CD4-positive, alpha-beta T cell treated with Interleukin-6 at 100 ng/mL for 8 hours (primary cell): ENCODE measurements around the gene KCNN3.

Source experiments
- DNase-seq: peaks from one replicate; pipeline ENCODE4 v3.0.0-alpha.2; 2020; ENCODE audit warnings: mixed read lengths, low spot score

Gene KCNN3

DNA sequence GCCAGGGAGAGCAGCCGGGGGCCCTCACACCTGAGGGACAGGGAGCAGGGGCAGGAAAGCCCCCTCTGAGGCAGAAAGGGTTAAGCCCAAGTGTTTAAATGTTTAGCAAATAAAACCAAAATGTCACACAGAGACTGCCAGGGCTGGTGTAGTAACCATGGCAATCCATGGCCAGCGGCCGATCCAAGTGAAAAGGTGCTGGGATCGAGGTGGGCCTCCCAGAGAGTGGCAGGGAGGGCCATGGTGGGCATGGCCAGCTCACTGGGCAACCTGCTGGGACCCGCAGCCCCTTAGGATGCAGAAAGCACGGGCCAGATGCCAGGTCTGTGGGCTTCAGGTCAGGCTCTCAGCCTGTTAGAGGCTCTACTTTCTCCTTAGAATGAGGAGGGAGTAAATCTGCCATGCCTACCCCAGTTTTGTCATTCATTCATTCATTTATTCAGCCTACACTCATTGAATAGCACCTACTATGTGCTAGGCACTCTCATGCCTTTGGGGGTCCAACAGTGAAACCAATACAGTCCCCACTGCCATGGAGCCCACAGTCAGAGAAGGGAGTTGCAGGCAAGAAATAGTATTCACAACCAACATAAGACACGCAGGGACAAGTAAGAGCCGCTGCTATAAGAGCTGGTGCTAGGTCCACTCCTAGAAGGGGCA, 56.1 kb downstream of the KCNN3 start:
- no peak for DNase-seq

DNA sequence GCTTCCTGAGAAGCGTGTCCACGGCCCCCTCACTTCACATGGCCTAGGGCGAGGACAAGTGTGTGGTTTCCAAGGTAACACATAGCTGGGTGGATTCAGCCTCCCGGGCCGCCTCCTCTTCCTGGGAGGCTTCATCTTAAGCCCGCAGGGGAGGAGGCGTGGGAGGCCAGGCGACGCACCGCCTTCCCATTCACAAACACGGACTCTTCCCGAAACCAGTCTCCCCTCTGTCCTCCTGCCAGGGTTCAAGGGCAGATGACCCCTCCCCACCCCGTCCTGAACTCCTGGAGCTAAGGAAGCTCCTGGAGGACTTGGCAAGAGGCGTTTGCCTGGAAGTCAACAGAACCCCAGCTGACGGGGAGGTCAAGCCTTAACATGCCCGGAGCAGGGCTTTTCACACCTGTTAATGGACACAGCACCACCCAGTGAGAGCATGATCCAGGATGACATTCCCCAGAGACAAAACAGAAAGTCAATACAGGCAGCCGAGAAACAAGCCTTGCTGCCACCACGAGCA, 56.7 kb downstream of the KCNN3 start:
- DNase-seq = no peak

DNA sequence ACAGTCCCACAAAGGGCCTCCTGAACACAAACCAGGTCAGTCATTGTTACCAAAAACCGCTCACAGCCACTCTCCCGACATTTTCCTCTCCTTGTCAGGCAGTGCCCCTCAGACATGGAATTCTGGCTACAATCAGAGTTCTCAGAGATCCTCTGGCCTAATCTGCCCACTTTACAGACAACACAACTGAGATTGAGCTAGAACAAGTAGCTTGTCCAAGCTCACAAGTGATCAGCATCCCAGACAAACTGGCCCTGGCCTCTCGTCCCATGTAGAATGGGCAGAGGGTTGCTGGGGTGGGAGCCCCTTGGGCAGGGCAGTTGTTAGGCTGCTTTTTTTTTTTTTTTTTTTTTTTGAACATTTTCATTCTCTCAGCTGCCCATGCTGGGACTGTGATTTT, 57.2 kb downstream of the KCNN3 start:
- DNase-seq = no peak

DNA sequence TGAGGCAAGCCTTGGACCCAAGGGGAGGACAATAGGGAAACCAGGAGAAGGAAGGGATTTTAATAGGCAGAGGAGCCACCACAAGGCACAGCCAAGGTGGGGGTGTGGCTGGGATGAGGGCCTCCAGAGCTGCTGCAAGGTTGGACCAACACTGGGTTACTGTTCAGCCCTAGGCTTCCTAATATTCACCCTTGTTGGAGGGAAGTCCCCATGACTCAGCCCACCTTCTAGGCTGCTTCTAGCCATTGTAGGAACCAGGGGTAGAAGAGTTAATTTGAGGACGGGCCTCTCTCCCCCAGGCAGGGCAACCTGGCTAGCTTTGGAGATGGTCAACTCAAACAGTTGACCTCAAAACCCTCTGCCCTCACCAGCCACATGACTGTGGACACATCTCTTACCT, 59.5 kb downstream of the KCNN3 start:
- no peak for DNase-seq

DNA sequence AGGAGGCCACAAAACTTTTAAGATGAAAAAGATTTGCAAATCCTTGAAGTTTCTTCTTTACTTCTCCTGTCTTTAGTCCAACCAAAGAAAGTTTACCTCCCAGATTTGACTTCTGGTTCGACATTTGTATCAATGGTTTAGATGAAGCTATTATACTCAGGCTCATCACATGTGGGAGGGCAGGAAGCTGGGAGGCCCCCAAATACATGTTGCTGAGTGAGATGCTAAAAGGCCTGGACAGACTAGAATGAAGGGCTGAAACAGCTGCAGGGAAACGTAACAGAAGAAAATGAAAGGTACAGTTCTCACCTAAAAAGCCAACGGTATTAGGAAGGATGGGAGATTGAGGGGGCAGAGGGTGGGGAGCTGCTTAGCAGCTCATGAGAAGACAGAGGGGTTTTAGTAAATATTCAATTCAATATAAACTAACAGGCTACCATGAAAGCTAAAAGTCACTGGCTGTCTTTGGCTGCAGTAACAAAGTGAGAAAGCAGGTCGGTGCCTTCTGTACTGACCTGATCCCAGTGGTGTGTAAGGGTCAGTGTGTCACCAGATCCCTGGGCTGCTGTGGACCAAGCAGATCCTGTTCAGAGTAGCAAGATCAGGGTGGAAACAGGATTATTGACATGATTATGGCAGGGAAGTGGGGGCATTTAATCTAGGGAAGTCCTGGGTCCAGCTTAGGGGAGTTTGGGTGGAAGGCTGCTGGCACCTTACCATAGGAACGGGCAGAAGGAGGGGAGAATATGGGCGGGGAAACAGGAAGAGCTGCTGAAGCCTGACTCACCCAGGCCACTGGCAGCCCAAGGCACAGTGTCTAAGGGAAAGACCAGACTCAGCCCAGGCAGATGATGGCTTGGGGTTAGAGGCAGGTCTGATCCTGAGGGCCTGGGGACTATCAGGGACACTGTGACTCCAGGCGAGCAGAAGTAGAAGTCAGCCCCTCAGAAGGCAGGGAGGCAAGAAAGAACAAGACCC, 60.4 kb downstream of the KCNN3 start:
- DNase-seq = no peak

DNA sequence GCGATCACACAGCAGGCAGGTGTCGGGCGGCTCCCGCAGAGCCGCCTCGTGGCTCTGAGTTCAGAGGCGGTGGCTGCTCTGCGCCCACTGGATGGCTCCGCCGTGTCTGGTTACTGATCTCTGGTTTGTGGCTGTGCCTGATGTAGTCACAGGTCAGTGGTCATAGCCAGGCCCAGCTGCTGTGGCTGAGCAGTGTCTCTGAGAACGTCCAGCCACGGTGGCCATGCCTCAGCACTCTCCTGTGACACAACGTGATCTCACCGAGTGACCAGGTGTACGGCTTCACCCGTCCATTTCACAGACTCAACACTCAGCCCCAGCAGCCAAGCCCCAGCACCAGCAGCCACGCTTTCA, 61.2 kb downstream of the KCNN3 start:
- DNase-seq = no peak

DNA sequence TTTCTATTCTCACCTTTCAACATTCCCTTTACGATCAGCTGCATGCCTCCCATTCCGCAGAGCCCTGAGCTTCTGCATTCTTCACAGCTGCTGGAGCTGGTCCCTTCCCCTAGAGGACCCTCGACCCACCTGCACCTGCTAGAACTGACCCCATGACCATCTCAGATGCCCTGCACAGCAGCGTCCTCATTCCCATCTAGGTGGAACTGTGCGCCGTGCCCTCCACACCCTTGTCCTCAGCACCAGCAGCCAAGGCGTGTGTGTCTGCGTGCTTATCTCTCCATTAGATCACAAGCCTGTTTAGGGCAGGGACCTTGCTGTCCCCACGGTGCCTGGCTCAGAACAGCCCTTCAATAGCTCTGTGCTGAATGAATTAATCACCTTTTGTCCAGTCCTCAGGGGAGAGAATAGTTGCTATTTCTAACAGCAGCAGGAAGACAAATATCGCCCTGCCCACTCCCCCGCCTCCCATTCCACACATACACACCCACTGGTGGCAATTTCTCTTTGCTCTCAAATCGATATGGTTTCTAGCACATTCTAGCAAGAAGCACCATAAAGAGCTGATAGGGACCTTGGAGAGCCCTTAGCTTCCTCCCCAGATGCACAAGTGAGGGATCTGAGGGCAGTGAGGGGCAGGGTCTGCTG, 61.7 kb downstream of the KCNN3 start:
- DNase-seq = no peak

DNA sequence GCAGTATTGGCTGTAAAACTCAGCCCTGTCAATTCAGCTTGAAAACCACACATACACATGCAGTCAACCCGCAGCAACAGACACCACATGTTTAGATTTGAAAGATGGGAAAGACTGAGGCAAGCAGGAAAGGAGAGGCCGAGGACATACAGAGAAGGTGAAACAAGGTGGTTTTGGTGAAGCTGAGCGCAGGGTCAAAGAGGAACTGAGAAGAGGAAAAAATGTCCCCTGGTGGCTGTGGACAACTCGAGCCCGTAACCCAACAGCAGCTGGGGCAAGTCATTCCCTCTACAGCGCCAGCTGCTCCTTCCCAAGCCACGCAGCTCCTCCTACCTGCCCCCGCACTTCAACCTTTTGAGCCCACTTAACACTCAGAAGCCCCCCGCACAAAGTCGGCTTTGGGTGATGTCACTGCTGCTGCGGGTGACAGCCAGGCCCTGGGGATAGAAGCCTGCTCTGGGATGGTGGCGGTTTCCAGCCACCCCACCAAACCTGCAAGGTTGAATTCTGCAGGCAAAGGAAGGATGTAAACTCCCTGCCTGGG, 63.0 kb downstream of the KCNN3 start:
- DNase-seq = no peak

DNA sequence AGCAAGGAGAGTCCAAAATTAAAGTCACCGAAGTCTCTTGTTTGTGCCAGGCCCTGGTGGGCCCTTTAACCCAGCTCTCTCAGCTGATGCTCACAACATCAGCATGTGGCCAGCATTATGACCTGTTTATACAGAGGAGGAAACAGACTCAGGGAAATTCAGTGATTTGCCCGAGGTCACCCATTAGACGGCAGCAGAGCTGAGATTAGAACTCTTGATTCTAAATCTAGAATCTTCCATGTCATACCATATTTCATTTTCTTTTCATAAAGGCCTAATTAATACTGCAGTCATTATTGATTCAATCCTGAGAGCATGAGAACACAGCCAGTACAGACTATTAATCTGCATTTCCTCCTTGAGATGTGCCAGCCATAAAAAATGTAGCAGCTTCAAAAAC, 63.7 kb downstream of the KCNN3 start:
- no peak for DNase-seq

DNA sequence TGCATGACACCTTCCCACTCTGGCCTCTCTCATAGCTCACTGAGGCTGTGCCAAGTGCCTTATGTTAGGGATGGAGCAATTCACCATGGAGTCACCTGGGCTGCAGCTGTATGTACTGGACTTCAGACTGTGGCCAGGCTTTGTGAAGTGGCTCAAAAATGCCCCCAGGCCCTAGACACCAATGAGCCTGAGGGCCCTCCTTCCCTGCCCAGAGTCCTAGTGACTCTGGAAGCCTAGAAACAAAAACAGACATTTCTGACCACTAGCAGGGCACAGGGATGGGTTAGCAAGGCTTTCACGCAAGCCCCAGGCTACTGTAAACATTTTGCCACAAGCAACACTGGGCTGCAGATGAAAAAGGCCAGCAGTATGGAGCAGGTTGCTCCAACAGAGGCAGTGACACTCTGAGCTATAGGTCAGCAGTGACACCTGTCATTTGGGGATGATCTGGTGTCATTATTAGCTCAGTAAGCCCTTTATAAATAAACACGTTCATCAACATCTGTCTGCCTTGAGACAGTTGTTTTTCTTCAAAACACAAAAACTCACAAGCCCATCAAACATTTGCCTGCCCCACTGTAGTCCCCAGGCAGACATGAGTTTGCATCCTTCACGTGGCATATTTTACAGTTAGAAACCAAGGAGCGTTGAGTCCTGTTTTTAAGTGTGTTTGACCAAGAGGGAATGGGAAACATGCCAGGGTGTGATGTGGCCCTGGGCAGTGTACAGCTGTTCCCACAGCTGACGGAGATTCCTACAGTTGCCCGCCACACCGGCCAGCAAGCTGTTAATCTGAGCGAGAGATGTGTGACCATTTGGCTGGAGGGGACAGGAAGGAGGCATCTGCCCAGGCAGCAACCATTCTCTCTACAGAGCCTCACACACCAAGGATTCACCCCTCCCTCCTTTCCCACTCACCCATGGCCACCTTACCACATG, 66.8 kb downstream of the KCNN3 start:
- DNase-seq = no peak

DNA sequence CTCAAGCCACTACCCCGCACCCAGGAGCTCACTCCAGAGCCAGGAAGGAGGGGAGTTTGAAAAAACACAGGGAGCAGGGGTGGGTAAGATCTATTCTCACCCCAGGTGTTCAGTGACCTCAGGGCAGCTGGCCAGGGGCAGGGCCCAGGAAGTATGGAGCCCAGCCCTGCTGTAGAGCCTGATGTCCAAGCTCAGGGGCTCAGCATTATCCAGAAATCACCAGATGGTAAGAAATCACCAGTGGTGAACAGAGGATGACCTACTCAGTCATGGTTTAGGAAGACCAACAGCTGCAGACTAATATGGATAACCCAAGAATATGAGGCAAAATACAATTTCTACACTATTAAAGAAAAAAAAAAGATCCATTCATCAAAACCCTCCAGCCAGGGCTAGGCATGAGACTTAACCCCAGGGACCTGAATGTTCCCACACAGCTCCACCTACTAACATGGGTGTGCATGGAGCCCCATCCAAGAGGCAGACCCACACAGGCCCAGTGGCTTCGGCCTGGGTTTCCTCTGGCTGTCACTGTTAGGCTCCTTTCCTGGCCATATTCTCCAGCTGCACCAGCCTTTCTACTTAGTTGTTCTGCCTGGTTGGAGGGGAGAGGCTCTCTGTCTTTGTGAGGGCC, 67.6 kb downstream of the KCNN3 start:
- no peak for DNase-seq

DNA sequence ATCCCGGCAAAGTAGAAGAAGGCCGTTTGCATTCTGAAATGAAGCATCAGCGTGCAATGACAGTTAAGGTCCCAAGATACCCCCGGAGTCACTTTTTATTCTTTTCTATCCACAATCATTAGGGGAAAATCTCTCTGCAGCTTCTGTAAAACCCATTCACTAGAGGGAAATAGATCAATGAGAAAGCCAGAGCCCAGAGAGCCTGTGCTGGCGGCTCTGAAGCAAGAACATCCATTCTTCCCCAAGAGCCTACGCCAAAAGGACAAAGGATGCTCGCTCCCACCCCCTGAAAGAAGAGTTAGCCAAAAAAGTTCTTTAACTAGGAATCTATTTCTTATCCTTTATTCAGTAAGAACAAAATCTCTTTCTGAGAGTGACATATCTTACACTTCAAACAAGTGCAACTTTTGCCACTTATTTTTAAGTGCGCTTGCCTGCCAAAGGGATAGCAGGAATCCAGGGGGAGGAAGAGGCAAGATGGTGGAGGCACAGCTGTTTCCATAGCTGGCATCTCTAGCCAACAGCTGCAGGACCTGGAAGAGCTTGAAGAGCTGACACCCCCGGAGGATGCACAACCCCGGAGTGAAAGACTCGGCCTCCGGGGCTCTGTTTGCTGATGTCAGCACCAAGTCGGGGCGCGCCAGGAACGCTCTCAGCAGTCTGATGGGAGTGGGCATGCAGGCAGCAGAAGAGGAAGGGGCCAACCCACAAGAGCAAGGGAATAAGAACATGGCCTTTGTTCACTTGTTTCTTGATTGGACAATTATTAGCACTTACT, 68.7 kb downstream of the KCNN3 start:
- no peak for DNase-seq

DNA sequence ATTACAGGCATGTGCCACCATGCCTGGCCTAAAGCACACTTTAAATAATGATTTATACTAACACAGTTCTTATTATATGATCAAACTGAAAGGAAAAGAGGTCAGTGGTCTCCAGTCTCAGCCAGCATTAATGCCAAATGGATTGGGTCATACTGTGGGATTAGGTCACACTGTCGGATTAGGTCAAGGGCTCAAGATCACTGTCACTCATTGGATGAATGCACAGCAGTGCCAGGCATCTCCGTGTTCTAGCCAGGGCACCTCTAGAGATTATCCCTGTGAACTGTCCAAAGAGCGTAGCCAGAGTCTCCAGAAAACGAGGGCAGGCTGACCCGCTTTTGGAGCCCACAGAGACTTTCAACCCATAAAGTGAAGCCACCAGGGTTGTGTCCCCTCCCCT, 70.9 kb downstream of the KCNN3 start:
- no peak for DNase-seq

DNA sequence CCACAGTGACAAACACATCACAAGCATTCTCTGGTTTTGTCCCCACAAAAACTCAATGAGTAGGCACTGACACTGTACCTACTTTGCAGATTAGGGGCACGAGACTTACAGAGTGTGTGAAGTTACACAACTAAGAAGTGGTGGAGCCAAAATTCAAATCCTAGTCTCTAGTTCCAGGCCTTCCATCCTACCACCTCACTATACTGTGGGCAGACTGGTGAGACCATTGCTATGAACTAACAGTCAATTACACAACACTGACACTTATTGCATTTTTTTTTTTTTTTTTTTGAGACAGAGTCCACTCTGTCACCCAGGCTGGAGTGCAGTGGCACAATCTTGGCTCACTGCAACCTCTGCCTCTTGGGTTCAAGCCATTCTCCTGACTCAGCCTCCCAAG, 71.4 kb downstream of the KCNN3 start:
- DNase-seq = no peak

DNA sequence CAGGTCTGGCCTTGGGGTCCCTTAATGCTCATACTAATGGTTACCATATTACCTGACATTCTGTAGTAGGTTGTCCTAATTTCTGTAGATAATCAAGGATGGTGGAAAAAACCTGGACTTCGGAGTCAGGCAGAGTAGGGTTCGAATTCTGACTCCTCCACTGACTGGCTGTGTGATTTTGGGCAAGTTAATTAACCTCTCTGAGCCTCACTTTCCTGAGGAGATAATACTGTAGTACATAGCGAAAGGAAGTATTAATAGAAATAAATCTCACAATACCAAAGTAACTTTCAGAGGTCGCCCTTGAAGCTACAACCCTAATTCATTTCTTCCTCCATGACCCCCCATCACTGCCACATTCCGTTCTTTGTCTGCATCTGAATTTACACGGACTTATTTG, 72.9 kb downstream of the KCNN3 start:
- no peak for DNase-seq

DNA sequence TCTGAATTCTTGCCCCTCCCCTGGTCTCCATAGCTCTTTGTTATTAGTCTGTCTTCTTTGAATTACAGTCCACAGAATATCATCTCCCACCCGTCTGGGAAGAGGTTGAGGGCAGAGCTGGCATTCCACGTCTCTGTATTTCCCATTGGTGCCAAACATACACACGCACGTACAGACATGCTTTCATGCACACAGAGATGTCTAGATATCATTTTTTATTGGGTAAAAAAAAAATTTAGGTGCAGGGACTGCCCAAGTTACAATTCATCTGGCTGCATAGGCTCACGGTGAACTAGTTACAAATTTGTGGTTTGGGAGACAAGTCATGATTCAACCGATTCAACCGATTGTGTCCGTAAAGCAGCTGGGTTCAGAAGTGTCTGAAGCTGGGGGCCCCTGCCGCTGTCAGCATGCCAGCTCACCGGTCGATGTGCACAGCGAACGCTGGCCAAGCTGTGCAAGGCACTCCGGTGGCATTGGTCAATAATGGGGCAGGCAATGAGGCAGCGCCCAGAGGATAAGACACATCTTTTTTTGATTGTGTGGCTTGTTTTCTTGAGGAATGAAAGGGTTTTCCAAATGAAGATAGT, 73.7 kb downstream of the KCNN3 start:
- DNase-seq = no peak

DNA sequence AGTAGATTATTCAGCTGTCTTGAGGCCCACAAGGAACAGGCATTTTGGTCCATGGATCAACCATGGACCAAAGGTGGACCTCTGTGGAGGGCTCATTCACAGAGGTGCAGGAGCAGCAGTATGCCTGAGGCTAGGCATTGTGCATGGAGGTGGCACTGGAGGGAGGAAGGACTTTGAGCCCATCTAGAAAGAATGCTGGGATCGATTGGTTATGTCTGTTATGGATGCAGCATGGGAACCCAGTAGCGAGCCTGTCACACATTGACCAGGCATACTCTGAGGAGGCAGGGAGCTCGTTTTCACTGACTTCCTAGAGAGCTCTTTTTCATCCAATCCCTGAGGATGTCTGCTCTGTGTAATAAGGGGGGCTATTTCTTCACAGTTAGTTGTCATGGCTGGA, 75.5 kb downstream of the KCNN3 start:
- DNase-seq = no peak

DNA sequence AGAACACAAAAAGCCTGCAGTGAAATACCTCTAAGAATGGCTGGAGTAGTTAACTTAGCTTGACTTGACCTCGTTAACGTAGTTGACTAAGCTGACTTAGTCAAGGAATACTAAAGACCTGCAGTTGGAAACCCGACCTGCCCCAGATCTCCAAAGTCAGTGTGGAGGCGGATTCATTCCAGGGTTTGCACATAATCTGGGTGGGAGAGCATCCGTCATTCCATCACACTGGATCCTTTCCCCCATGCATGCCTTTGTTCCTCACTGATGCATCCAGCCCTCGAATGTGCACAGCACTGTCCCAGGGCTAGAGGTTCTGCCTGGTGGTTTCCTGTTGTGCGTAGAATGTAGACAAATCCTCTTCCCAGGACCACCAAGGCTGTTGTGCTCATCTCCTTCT, 76.4 kb downstream of the KCNN3 start:
- no peak for DNase-seq

DNA sequence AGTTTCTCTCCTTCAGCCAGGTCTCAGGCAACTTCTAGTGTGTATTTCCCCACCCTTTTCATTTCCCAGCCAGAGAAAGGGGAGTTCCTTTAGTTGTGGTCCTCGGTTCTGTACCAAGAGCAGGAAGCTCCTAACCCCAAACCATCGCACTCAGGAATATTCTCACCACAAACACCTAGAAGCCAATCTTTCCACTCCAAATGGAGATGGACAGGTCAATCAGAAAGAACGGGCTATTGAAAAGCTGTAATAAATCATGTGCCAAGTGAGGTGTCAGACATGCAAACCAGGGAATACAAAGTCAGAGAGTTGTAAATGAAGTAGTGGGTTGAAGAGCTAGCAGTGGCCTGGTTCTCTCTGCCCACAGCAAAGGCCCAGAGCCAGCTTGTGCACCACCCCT, 77.2 kb downstream of the KCNN3 start:
- DNase-seq = no peak
